Endothelial cell of umbilical vein (primary cell): Measurements from ENCODE around the gene SLC23A2. TPM values are rescaled to one million over a fixed set of nuclear protein-coding genes. Genes with fewer than 3 reads are reported as not detected.

Experiments used
- BruUV-seq: library from RNA; stranded (reverse); fragments of 400-500 nt; replicated peaks from 2 replicates; lab custom pipeline; 2021; lab: Mats Ljungman, UMichigan
- CTCF ChIA-PET: fragments of 300-600, 350-600 bp; sonication (Branson Sonifier 250); formaldehyde crosslinking; loops from one replicate; lab custom pipeline; 2021; ENCODE audit warnings: antibody characterized with exemption, inconsistent platforms; lab: Charles Lee
- POLR2A ChIA-PET: fragments of 300-600, 350-600 bp; sonication (Branson Sonifier 250); formaldehyde crosslinking; loops from one replicate; lab custom pipeline; 2021; ENCODE audit warnings: antibody characterized with exemption, inconsistent platforms; lab: Charles Lee
- DNase-seq: peaks from one replicate; pipeline ENCODE4 v3.0.0-alpha.2; 2011; ENCODE audit warnings: low read depth, low spot score
- FAIRE-seq: peaks from 2 replicates; lab custom pipeline; 2011; peaks lifted over from hg19 to GRCh38; lab: Jason Lieb, UNC
- H2AFZ ChIP-seq: 2 replicates; pipeline ENCODE4 v1.6.0; 2012; ENCODE audit warnings: low read depth, low read length, control low read depth, inconsistent platforms
- H3K27ac ChIP-seq: 2 replicates; pipeline ENCODE4 v1.5.1; 2011; ENCODE audit warnings: low read depth, mild to moderate bottlenecking, control low read depth, low read length, moderate library complexity; ENCODE audit not compliant: insufficient read depth
- H3K27me3 ChIP-seq, 2 experiments: 2 replicates each; pipeline versions ENCODE4 v1.6.0 to v1.6.1; 2011; ENCODE audit warnings: low read length in 2 of 2, mixed read lengths in 1 of 2; ENCODE audit not compliant: control insufficient read depth in 2 of 2, insufficient read depth in 2 of 2
- H3K36me3 ChIP-seq, 2 experiments: 2 replicates in 1 of 2; 3 replicates in 1 of 2; pipeline ENCODE4 v1.5.1; 2011; ENCODE audit warnings: low read length in 2 of 2, mild to moderate bottlenecking in 1 of 2, moderate library complexity in 1 of 2; ENCODE audit not compliant: control insufficient read depth in 2 of 2, insufficient read depth in 2 of 2; ENCODE audit errors: extremely low read depth in 1 of 2
- H3K4me1 ChIP-seq: 3 replicates; pipeline ENCODE4 v1.5.1; 2011; ENCODE audit warnings: mild to moderate bottlenecking, low read length; ENCODE audit not compliant: control insufficient read depth, insufficient read depth; ENCODE audit errors: extremely low read depth
- H3K4me2 ChIP-seq: 2 replicates; pipeline ENCODE4 v1.6.1; 2011; ENCODE audit warnings: low read length, control low read depth, mixed read lengths; ENCODE audit not compliant: insufficient read depth
- H3K4me3 ChIP-seq, 3 experiments: fragments of 200-600 bp in 1 of 3; sonication (generic), shearing (Covaris generic) in 1 of 3; replicated peaks in 1 of 3; 2 replicates each; pipeline ENCODE4 v1.5.1; 2011 to 2016; ENCODE audit warnings: control low read depth in 3 of 3, low read length in 3 of 3, mild to moderate bottlenecking in 2 of 3, inconsistent platforms in 1 of 3, low read depth in 1 of 3, moderate library complexity in 1 of 3; ENCODE audit not compliant: insufficient read depth in 1 of 3
- H3K79me2 ChIP-seq: 2 replicates; pipeline ENCODE4 v1.6.0; 2012; ENCODE audit warnings: low read length, inconsistent platforms; ENCODE audit not compliant: control insufficient read depth, insufficient read depth
- H3K9ac ChIP-seq: replicated peaks from 2 replicates; pipeline ENCODE3; 2011; ENCODE audit warnings: low read length, control low read depth; ENCODE audit not compliant: insufficient read depth; ENCODE audit errors: extremely low read depth
- H3K9me1 ChIP-seq: replicated peaks from 3 replicates; pipeline ENCODE4 v1.6.0; 2011; ENCODE audit warnings: mild to moderate bottlenecking, low read length; ENCODE audit not compliant: control insufficient read depth, insufficient read depth; ENCODE audit errors: extremely low read depth
- H3K9me3 ChIP-seq: replicated peaks from 2 replicates; pipeline ENCODE4 v1.5.1; 2012; ENCODE audit warnings: low read length, inconsistent platforms; ENCODE audit not compliant: control insufficient read depth, insufficient read depth
- H4K20me1 ChIP-seq: replicated peaks from 2 replicates; pipeline ENCODE3; 2011; ENCODE audit warnings: mild to moderate bottlenecking, low read length; ENCODE audit not compliant: control insufficient read depth, insufficient read depth; ENCODE audit errors: extremely low read depth
- CTCF ChIP-seq, 2 donors: IDR thresholded peaks; 1 replicate in 1 of 2; 2 replicates in 1 of 2; pipeline ENCODE4 v1.5.1; 2011; ENCODE audit warnings: low read length in 2 of 2, mild to moderate bottlenecking in 2 of 2, moderate library complexity in 2 of 2, control low read depth in 1 of 2, inconsistent platforms in 1 of 2, low read depth in 1 of 2; ENCODE audit not compliant: insufficient read depth in 1 of 2; ENCODE audit errors: extremely low read depth in 1 of 2
- EZH2 ChIP-seq: IDR thresholded peaks from 2 replicates; pipeline ENCODE4 v1.6.1; 2012; ENCODE audit warnings: borderline replicate concordance, low read depth, mild to moderate bottlenecking, moderate library complexity, low read length, inconsistent platforms; ENCODE audit not compliant: severe bottlenecking
- FOS ChIP-seq: IDR thresholded peaks from 2 replicates; pipeline ENCODE4 v1.6.1; 2011; ENCODE audit warnings: mild to moderate bottlenecking, low read length, moderate library complexity, borderline replicate concordance; ENCODE audit not compliant: insufficient read depth
- GATA2 ChIP-seq: IDR thresholded peaks from 2 replicates; pipeline ENCODE4 v1.7.0; 2011; ENCODE audit warnings: low read depth, mild to moderate bottlenecking, moderate library complexity, mixed read lengths, low read length; ENCODE audit not compliant: insufficient read length, insufficient read depth
- JUN ChIP-seq: IDR thresholded peaks from 2 replicates; pipeline ENCODE4 v1.6.1; 2011; ENCODE audit warnings: borderline replicate concordance, low read depth; ENCODE audit not compliant: insufficient read length, insufficient read depth
- MAX ChIP-seq: IDR thresholded peaks from 2 replicates; pipeline ENCODE4 v1.6.1; 2011; ENCODE audit not compliant: insufficient read depth, insufficient read length
- MYC ChIP-seq: IDR thresholded peaks from one replicate; pipeline ENCODE4 v1.6.1; 2011; ENCODE audit warnings: mild to moderate bottlenecking, low read depth, low read length
- POLR2A ChIP-seq: IDR thresholded peaks from 2 replicates; pipeline ENCODE4 v1.6.1; 2012; ENCODE audit warnings: low read depth, mild to moderate bottlenecking, control low read depth, low read length
- POLR2AphosphoS5 ChIP-seq: IDR thresholded peaks from 2 replicates; pipeline ENCODE4 v1.6.1; 2012; ENCODE audit warnings: low read depth, mild to moderate bottlenecking, control low read depth, low read length, moderate library complexity; ENCODE audit not compliant: insufficient read depth
- dilution Hi-C: fragments of 300-500 bp; cut with MboI; formaldehyde crosslinking; loops from one replicate; pipeline ENCODE4 v1.15.0; 2019; ENCODE audit warnings: low sequenced_read_pairs; ENCODE audit not compliant: extremely low pct_ligation_motif_present
- intact Hi-C: fragments of 100-400 bp; cut with micrococcal nuclease; formaldehyde crosslinking; loops from one replicate; pipeline ENCODE4 v1.10.0; 2022
- polyA plus RNA-seq, 4 experiments: library from polyadenylated mRNA; depleted of rRNA in 3 of 4; stranded (reverse) in 3 of 4; unstranded in 1 of 4; fragments of >200 nt; gene quantifications; 2 replicates each; pipeline versions ENCODE4 v1.2.1 to v1.2.3, GENCODE V29; 2011 to 2012; ENCODE audit warnings: missing spikeins in 1 of 4
- total RNA-seq: library from RNA; stranded (reverse); gene quantifications from 2 replicates; pipeline ENCODE4 v1.2.3, GENCODE V29; 2021

SLC23A2 gene
- total and polyA plus RNA-seq, 2 donors (not counting 3 experiments of a cell fraction or from before 2014, with no cell fraction given) = 24.4 to 24.5 TPM

- FAIRE-seq (no peak), DNase-seq (no peak)
- Histone ChIP-seq H3K4me1 (no peaks in the 10 kb centered on the region), H2AFZ (no peak overlapping the region), H3K9ac (no peak overlapping the region), H3K4me3 (no peak overlapping the region), H3K9me3 (no peaks in the 10 kb centered on the region), H3K27ac (no peak overlapping the region), H3K4me2 (no peak overlapping the region), H3K79me2 (no peaks in the 10 kb centered on the region), H3K27me3 (peaks cover 11 to 18% of the 10 kb centered on the region in 2 experiments), H3K9me1 (no peaks in the 10 kb centered on the region), H3K36me3 (no peaks in the 10 kb centered on the region), H4K20me1 (no peaks in the 10 kb centered on the region)
- CTCF ChIA-PET = interaction anchor here (0.7 to 1.6 kb wide), 4 partner anchors 9 to 44 kb away, joined by 3 to 5 read pairs (median 3); no protein-coding TSS in a partner anchor
- intact Hi-C loops = no loop called here
- no TSS peak for BruUV-seq
- dilution Hi-C loops = no loop called here
- TF ChIP-seq EZH2 (no peak), CTCF (IDR thresholded peaks at IDR 0.05; ENCODE audit: extremely low read depth in 1 of 2, insufficient read depth in 1 of 2, low read depth in 1 of 2, low read length in 2 of 2) (no peak), JUN (no peak), GATA2 (no peak), POLR2AphosphoS5 (no peak), POLR2A (no peak), MYC (no peak), MAX (no peak), FOS (no peak)
- POLR2A ChIA-PET = no interaction called here
Measured at GRCh38 chr20:4836935-4837334, 164.4 kb downstream of the SLC23A2 start.
